ENCODE results near the gene RFX2.

DNA sequence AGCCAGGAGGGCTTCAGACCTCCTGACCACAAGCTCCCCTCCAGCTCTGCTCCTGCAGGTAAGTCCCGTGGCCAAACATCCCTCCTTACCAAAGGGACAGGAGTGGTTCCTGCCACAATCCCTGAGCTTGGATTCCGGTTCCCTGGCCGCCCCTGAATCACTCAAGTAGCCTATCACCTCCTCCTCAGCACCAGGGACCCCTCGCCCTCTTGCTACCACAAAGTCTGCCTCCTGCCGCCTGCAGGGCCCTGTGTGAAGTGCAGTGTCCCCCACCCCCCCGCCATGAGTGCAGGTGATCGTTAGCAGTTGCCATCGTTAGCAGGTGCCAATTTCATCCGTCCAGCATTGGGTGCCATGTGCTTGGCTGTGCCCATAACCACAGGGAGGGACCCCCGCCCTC is 91.5 kb downstream of the RFX2 start:
- no peak for TF ChIP-seq CTCF (IDR thresholded peaks at IDR 0.05)
- TF ChIP-seq POLR2A (IDR thresholded peaks at IDR 0.05), result no peak
